ENCODE data around the gene C16orf74.

Gene C16orf74

GRCh38 chr16:85712801-85713200 is 38.1 kb downstream of the C16orf74 start:
- Histone ChIP-seq H3K9me3 (ENCODE audit: control insufficient read depth, low read length) (no peaks in the 10 kb centered on the region), H3K27me3 (replicated peaks; ENCODE audit: control insufficient read depth, insufficient read depth, low read length, poor library complexity, severe bottlenecking) (peaks cover 3% of the 10 kb centered on the region), H3K4me1 (ENCODE audit: control insufficient read depth, insufficient read depth, low read length, poor library complexity, severe bottlenecking) (no peaks in the 10 kb centered on the region), H3K36me3 (ENCODE audit: control insufficient read depth, insufficient read depth, low read length) (no peaks in the 10 kb centered on the region), H3K4me3 (ENCODE audit: insufficient read depth, low read depth, low read length, poor library complexity, severe bottlenecking) (no peak overlapping the region), H3K27ac (ENCODE audit: insufficient read depth, low read length, poor library complexity, severe bottlenecking) (no peak overlapping the region)
- DNase-seq: no peak

- Histone ChIP-seq H3K36me3 (ENCODE audit: control insufficient read depth, insufficient read depth, low read length) (no peaks in the 10 kb centered on the region), H3K27me3 (replicated peaks; ENCODE audit: control insufficient read depth, insufficient read depth, low read length, poor library complexity, severe bottlenecking) (peaks cover 3% of the 10 kb centered on the region), H3K4me1 (ENCODE audit: control insufficient read depth, insufficient read depth, low read length, poor library complexity, severe bottlenecking) (no peaks in the 10 kb centered on the region), H3K4me3 (ENCODE audit: insufficient read depth, low read depth, low read length, poor library complexity, severe bottlenecking) (no peak overlapping the region), H3K27ac (ENCODE audit: insufficient read depth, low read length, poor library complexity, severe bottlenecking) (no peak overlapping the region), H3K9me3 (ENCODE audit: control insufficient read depth, low read length) (no peaks in the 10 kb centered on the region)
- no peak for DNase-seq
Observed at GRCh38 chr16:85711982-85712587, 38.8 kb downstream of the C16orf74 start.

GRCh38 chr16:85710732-85711131 is 40.2 kb downstream of the C16orf74 start:
- no peak overlapping the region for H3K4me3 ChIP-seq (ENCODE audit: insufficient read depth, low read depth, low read length, poor library complexity, severe bottlenecking)
- H3K27ac ChIP-seq (ENCODE audit: insufficient read depth, low read length, poor library complexity, severe bottlenecking): no peak overlapping the region
- no peaks in the 10 kb centered on the region for H3K9me3 ChIP-seq (ENCODE audit: control insufficient read depth, low read length)
- H3K27me3 ChIP-seq (replicated peaks; ENCODE audit: control insufficient read depth, insufficient read depth, low read length, poor library complexity, severe bottlenecking): no peaks in the 10 kb centered on the region
- DNase-seq: no peak
- H3K36me3 ChIP-seq (ENCODE audit: control insufficient read depth, insufficient read depth, low read length): no peaks in the 10 kb centered on the region
- no peaks in the 10 kb centered on the region for H3K4me1 ChIP-seq (ENCODE audit: control insufficient read depth, insufficient read depth, low read length, poor library complexity, severe bottlenecking)

GRCh38 chr16:85709766-85710585 is 40.9 kb downstream of the C16orf74 start:
- Histone ChIP-seq H3K4me1 (ENCODE audit: control insufficient read depth, insufficient read depth, low read length, poor library complexity, severe bottlenecking) (no peaks in the 10 kb centered on the region), H3K27me3 (replicated peaks; ENCODE audit: control insufficient read depth, insufficient read depth, low read length, poor library complexity, severe bottlenecking) (no peaks in the 10 kb centered on the region), H3K9me3 (ENCODE audit: control insufficient read depth, low read length) (no peaks in the 10 kb centered on the region), H3K4me3 (ENCODE audit: insufficient read depth, low read depth, low read length, poor library complexity, severe bottlenecking) (no peak overlapping the region), H3K27ac (ENCODE audit: insufficient read depth, low read length, poor library complexity, severe bottlenecking) (no peak overlapping the region), H3K36me3 (ENCODE audit: control insufficient read depth, insufficient read depth, low read length) (no peaks in the 10 kb centered on the region)
- DNase-seq: no peak

- Histone ChIP-seq H3K9me3 (ENCODE audit: control insufficient read depth, low read length) (no peaks in the 10 kb centered on the region), H3K27ac (ENCODE audit: insufficient read depth, low read length, poor library complexity, severe bottlenecking) (no peak overlapping the region), H3K36me3 (ENCODE audit: control insufficient read depth, insufficient read depth, low read length) (no peaks in the 10 kb centered on the region), H3K27me3 (replicated peaks; ENCODE audit: control insufficient read depth, insufficient read depth, low read length, poor library complexity, severe bottlenecking) (no peaks in the 10 kb centered on the region), H3K4me1 (ENCODE audit: control insufficient read depth, insufficient read depth, low read length, poor library complexity, severe bottlenecking) (no peaks in the 10 kb centered on the region), H3K4me3 (ENCODE audit: insufficient read depth, low read depth, low read length, poor library complexity, severe bottlenecking) (no peak overlapping the region)
- no peak for DNase-seq
Observed at GRCh38 chr16:85708338-85708737, 42.6 kb downstream of the C16orf74 start.

GRCh38 chr16:85707528-85708095 is 43.3 kb downstream of the C16orf74 start:
- H3K27me3 ChIP-seq (replicated peaks; ENCODE audit: control insufficient read depth, insufficient read depth, low read length, poor library complexity, severe bottlenecking): no peaks in the 10 kb centered on the region
- H3K36me3 ChIP-seq (ENCODE audit: control insufficient read depth, insufficient read depth, low read length): no peaks in the 10 kb centered on the region
- no peak overlapping the region for H3K27ac ChIP-seq (ENCODE audit: insufficient read depth, low read length, poor library complexity, severe bottlenecking)
- no peak for DNase-seq
- no peaks in the 10 kb centered on the region for H3K9me3 ChIP-seq (ENCODE audit: control insufficient read depth, low read length)
- no peaks in the 10 kb centered on the region for H3K4me1 ChIP-seq (ENCODE audit: control insufficient read depth, insufficient read depth, low read length, poor library complexity, severe bottlenecking)
- H3K4me3 ChIP-seq (ENCODE audit: insufficient read depth, low read depth, low read length, poor library complexity, severe bottlenecking): no peak overlapping the region

GRCh38 chr16:85706449-85707034 is 44.4 kb downstream of the C16orf74 start:
- Histone ChIP-seq H3K27ac (ENCODE audit: insufficient read depth, low read length, poor library complexity, severe bottlenecking) (no peak overlapping the region), H3K27me3 (replicated peaks; ENCODE audit: control insufficient read depth, insufficient read depth, low read length, poor library complexity, severe bottlenecking) (no peaks in the 10 kb centered on the region), H3K4me3 (ENCODE audit: insufficient read depth, low read depth, low read length, poor library complexity, severe bottlenecking) (no peak overlapping the region), H3K4me1 (ENCODE audit: control insufficient read depth, insufficient read depth, low read length, poor library complexity, severe bottlenecking) (no peaks in the 10 kb centered on the region), H3K36me3 (ENCODE audit: control insufficient read depth, insufficient read depth, low read length) (no peaks in the 10 kb centered on the region), H3K9me3 (ENCODE audit: control insufficient read depth, low read length) (no peaks in the 10 kb centered on the region)
- no peak for DNase-seq

GRCh38 chr16:85704900-85705846 is 45.7 kb downstream of the C16orf74 start:
- no peak overlapping the region for H3K4me3 ChIP-seq (ENCODE audit: insufficient read depth, low read depth, low read length, poor library complexity, severe bottlenecking)
- no peak for DNase-seq
- no peak overlapping the region for H3K27ac ChIP-seq (ENCODE audit: insufficient read depth, low read length, poor library complexity, severe bottlenecking)
- no peaks in the 10 kb centered on the region for H3K27me3 ChIP-seq (replicated peaks; ENCODE audit: control insufficient read depth, insufficient read depth, low read length, poor library complexity, severe bottlenecking)
- no peaks in the 10 kb centered on the region for H3K36me3 ChIP-seq (ENCODE audit: control insufficient read depth, insufficient read depth, low read length)
- H3K4me1 ChIP-seq (ENCODE audit: control insufficient read depth, insufficient read depth, low read length, poor library complexity, severe bottlenecking): no peaks in the 10 kb centered on the region
- H3K9me3 ChIP-seq (ENCODE audit: control insufficient read depth, low read length): no peaks in the 10 kb centered on the region

GRCh38 chr16:85704011-85704410 is 46.9 kb downstream of the C16orf74 start:
- Histone ChIP-seq H3K4me1 (ENCODE audit: control insufficient read depth, insufficient read depth, low read length, poor library complexity, severe bottlenecking) (no peaks in the 10 kb centered on the region), H3K27me3 (replicated peaks; ENCODE audit: control insufficient read depth, insufficient read depth, low read length, poor library complexity, severe bottlenecking) (no peaks in the 10 kb centered on the region), H3K36me3 (ENCODE audit: control insufficient read depth, insufficient read depth, low read length) (no peaks in the 10 kb centered on the region), H3K4me3 (ENCODE audit: insufficient read depth, low read depth, low read length, poor library complexity, severe bottlenecking) (no peak overlapping the region), H3K9me3 (ENCODE audit: control insufficient read depth, low read length) (no peaks in the 10 kb centered on the region), H3K27ac (ENCODE audit: insufficient read depth, low read length, poor library complexity, severe bottlenecking) (no peak overlapping the region)
- DNase-seq: no peak
